ENCODE results near the gene ZDHHC11B. TPM values are rescaled to one million over a fixed set of nuclear protein-coding genes. Genes with fewer than 3 reads are reported as not detected.
"Not testable (repeated sequence)": the region's sequence is repeated elsewhere in the genome, so short reads cannot be mapped to it uniquely, and the experiment has no call there.

The ZDHHC11B gene
- not detected for polyA plus RNA-seq (2013, experiment 1 of 2; ENCODE audit: insufficient read length)
- polyA plus RNA-seq (2013, experiment 2 of 2; ENCODE audit: insufficient read length), result 0.62 TPM

DNA sequence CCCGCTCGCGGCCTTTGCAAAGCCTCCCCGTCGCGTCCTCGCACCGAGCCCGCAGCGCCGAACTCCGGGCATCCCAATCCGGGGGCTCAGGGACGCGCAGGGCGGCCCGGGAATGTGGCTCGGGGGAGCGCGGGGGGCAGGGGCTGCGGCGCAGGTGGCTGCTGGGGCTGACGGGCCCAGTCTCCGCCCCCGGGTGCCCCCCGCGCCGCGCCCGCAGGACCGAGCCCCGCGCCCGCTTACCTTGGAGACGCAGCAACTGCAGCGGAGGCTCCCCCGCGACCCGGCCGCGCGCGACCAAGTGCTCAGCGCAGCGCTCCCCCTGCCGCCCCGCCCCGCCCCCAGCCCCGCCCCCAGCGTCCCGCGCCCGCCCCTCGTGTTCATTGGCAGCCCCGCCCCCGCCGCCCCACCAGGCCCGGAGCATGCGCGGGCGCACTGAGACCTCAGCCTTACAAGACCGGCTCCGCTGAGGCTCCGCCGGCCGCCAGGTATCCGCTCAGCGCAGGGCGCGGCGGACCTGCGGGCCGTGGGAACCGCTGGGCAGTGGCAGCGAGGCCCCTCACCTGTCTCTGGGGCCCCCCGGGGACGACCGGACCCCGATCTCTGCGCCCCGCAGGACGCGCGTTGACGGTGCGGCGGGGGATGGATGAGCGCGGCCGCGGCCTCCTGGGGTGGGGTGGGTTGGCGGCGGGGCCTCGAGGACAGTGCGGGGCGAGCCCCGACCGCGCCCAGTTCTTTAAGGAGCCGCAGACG is at the start of gene ZDHHC11B:
TSS of gene ZDHHC11B (minus strand) at position 302 of the 750 bp plus-strand sequence. CDS start 17,810 bp downstream, outside the sequence.
- peak; percentile 72 for DNase-seq

DNA sequence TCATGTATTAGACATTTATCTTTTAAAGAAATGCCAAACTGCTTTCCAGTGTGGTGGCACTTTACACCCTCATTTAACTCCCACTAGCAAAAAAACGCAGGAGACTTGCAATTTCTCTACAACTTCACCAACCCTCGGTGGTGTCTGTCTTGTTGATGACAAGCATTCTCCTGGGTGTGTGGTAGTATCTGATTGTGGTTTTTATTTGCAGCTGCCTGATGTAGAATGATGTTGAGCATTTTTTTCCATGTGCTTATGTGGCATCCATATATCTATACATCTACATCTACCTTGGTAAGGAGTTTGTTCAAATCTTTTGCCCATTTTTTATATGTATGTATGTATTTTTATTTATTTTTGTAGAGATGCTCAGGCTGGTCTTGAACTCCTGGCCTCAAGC is 49.5 kb upstream of the ZDHHC11B start:
- DNase-seq, result not testable (repeated sequence)

DNA sequence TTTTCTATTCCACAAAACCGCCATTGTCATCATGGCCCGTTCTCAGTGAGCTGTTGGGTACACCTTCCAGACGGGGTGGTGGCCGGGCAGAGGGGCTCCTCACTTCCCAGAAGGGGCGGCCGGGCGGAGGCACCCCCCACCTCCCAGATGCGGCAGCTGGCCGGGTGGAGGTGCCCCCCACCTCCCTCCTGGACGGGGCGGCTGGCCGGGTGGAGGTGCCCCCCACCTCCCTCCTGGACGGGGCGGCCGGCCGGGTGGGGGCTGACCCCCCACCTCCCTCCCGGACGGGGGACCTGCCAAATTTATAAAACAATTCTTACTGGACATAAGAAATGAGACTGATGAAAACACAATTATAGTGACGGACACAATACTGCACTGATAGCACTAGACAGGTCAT is 43.7 kb upstream of the ZDHHC11B start:
- DNase-seq, result not testable (repeated sequence)

DNA sequence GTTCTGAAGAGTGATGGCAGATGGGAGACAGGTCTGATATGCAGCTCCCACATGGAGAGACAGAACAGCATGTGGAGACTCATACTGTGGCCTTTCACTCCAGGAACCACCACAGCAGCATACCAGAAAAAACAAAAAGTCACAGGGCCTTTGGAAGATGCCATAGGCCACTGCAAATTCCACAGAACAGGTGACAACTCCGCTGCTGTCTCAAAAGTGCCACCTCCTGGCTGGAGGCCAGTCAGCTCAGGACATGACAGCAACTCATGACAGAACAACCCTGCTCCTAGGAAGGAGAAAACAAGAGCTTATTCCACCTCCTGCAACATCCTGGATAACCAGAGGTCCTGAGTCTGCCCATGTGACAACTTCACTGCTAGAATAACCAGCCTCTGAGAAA is 41.0 kb upstream of the ZDHHC11B start:
- DNase-seq, result not testable (repeated sequence)

DNA sequence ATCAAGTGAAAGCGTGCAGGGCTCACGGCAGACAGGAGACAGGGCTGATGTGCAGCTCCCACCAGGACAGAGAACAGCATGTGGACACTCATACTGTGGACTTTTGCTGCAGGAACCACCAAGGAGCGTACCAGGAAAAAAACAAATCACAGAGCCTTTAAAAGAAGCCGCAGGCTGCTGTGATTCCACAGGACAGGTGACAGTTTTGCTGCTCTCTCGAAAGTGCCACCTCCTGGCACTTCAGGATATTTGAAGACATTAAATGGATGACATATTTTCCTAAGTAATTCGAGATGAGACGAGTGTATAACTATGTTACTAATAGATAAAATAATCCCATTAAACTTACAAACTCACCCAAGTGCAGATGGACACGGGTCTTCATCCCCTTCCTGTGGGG is 37.0 kb upstream of the ZDHHC11B start:
- no peak for DNase-seq

DNA sequence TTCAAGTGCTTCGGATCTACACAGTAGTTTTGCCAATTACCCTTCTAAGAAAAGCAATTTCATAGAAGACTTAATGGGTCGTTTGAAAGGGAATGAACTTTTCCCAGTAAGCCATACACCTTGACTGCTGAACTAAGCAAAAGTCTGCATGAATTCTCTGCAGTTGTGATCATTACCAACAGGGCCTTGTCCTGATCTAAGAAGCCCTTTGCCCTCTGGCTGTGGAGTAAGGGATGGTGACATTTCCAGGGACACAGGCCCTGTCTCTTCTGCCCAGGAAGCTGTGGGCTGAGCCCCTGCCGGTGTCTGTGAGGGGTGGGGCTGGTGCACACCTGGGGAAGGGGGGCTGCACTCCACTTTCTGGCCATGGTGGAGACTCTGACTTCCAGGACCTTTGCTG is 35.7 kb upstream of the ZDHHC11B start:
- no peak for DNase-seq

GRCh38 chr5:819078-819477 is 34.5 kb upstream of the ZDHHC11B start:
- no peak for DNase-seq

- DNase-seq, result no peak
Observed at GRCh38 chr5:816176-816575, 31.6 kb upstream of the ZDHHC11B start.

DNA sequence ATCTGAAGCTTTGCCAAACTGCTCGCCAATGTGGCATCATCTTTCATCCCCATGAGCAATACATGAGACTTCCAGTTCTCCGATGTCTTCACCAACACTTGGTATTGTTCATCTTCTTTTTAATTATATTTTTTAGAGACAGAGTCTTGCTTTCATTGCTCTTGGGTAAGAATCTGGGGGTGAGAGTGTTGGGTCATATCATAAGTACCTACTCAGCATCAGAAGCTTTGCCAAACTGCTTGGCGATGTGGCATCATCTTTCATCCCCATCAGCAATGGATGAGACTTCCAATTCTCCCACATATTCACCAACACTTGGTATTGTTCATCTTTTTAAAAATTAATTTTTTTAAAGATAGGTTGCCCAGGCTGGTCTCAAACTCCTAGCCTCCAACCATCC is 30.9 kb upstream of the ZDHHC11B start:
- DNase-seq, result no peak

GRCh38 chr5:813575-813974 is 29.0 kb upstream of the ZDHHC11B start:
- DNase-seq, result not testable (repeated sequence)

DNA sequence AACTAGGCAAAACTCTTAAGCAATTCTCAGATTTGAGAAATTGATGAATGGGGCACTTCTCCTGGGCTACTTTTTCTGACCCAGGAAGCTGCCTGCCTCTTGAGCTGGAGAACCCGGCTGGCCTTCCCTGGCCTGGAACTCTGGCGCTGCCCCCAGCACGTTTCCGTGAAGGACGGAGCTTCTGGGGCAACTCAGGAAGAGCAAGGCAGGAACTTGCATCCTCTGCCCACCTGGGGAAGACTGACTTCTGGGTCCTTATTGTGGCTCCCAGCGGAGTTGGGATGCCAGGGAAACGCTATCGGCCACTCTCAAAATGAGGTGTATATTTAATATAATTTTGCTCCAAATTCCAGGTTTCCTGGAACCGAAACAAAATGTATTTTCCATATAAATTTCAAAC is 26.9 kb upstream of the ZDHHC11B start:
- not testable (repeated sequence) for DNase-seq

- DNase-seq, result not testable (repeated sequence)
Observed at GRCh38 chr5:807719-808514, 23.4 kb upstream of the ZDHHC11B start.

DNA sequence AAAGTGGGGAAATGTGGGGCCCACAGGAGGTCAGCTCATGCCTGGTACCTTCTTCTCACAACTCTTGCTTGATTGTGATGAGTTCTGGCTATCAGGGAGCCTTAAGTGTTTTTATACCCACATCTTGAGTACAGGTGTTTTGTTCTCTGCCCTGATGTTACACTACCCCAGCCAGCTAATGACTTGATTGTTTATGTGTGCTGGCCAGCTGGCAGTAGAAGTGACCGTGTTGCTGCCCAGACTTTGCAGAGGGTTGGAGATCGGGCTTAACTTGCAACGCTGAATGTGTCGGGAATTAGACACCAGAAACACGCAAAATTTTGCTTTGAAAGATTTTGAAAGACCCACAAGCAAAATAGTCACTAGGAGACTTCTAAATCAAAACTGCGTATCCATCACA is 16.9 kb upstream of the ZDHHC11B start:
- DNase-seq, result no peak

DNA sequence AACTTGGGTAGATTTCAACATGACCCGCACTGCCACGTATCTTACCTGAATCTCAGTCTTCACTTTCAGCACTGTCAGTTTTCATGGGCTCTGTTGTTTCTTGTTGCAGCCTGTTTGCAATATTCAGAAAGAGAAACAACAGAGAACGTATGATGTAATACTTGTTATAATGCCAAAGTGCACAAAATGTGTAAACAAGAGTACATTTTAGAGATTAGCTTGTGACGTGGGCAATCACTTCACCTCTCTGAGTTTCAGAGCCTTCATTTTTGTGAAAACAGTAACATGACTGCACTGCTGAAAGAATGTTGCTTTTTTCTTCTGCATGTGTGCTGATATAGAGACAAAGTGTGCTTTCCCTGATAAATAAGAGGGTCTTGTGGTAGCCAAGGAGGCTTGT is 16.5 kb upstream of the ZDHHC11B start:
- not testable (repeated sequence) for DNase-seq

- not testable (repeated sequence) for DNase-seq
Observed at GRCh38 chr5:798505-799138, 14.1 kb upstream of the ZDHHC11B start.

GRCh38 chr5:797986-798385 is 13.5 kb upstream of the ZDHHC11B start:
- DNase-seq, result not testable (repeated sequence)

DNA sequence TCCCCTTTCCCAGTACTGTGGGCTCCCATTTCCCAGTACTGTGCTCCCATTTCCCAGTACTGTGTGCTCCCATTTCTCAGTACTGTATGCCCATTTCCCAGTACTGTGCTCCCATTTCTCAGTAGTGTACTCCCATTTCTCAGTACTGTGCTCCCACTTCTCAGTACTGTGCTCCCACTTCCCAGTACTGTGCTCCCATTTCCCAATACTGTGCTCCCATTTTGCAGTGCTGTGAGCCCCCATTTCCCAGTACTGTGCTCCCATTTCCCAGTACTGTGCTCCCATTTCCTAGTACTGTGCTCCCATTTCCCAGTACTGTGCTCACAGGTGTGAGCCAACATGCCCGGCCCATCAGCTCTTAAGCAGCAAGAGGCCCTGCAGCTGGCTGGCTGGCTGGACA is 11.3 kb upstream of the ZDHHC11B start:
- not testable (repeated sequence) for DNase-seq

GRCh38 chr5:794948-795347 is 10.4 kb upstream of the ZDHHC11B start:
- not testable (repeated sequence) for DNase-seq

GRCh38 chr5:788703-789102 is 4.2 kb upstream of the ZDHHC11B start:
- DNase-seq, result not testable (repeated sequence)

- DNase-seq, result not testable (repeated sequence)
Observed at GRCh38 chr5:787857-788233, 3.3 kb upstream of the ZDHHC11B start.

- DNase-seq, result not testable (repeated sequence)
Observed at GRCh38 chr5:787224-787856, 2.8 kb upstream of the ZDHHC11B start.

- DNase-seq, result not testable (repeated sequence)
Observed at GRCh38 chr5:785181-785705, 714 bp upstream of the ZDHHC11B start.

Measured in fibroblast of skin of scalp (primary cell).